ENCODE data around the gene EPHX1.
"Not testable (repeated sequence)": the region's sequence is repeated elsewhere in the genome, so short reads cannot be mapped to it uniquely, and the experiment has no call there.

EPHX1 gene

DNA sequence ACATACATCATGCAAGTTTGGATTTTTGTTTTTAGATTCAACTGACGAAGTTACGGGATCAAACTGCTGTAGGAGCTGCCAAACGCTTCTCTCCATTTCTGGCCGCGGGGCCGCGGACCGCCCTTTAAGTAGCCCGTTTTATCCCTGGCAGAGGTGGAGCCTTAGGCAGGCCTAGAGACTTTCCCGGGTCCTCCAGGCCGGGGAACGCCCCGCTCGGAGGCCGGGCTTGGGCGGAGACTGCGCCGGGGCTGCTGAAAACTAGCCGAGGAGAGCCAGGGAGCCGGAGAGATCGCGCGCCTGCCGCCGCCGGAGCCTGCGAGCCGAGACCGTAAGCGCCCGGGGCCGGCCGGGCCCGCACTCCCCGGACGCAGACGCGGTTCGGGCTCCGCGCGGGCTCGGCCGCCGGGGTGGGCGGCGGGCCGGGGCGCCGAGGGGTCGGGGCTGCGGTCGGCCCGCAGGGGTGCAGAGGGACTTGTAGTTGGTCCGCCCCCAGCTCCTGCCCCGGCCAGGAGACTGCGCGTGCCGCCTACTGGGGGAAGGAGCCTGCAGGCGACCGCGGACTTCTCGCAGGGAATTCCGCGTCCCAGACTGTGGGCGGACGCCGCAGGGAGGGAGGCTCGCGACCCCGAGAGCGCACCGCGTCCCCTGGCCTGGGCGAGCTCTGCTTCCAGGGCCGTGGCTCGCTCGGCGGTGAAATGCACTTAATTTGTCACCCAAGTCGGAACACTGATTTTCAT is at the start of gene EPHX1:
Gene EPHX1 (plus strand): TSS at position 283 of the 737 bp plus-strand sequence. CDS start 18,606 bp downstream, outside the sequence.
- DNase-seq = peak; percentile 77

DNA sequence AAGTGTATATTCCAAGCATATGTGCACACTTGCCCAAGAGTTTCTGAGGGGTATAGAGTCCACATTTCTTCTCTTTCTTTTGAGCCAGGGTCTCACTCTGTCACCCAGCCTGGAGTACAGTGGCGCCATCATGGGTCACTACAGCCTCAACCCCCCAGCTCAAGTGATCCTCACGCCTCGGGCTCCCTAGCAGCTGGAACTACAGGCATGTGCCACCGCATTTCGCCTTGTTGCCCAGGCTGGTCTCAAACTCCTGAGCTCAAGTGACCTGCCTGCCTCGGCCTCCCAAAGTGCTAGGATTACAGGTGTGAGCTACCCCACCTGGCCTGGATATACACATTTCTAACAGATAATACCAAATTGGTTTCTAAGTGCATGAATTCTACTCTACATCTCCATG is 49.4 kb upstream of the EPHX1 start:
- DNase-seq = no peak

DNA sequence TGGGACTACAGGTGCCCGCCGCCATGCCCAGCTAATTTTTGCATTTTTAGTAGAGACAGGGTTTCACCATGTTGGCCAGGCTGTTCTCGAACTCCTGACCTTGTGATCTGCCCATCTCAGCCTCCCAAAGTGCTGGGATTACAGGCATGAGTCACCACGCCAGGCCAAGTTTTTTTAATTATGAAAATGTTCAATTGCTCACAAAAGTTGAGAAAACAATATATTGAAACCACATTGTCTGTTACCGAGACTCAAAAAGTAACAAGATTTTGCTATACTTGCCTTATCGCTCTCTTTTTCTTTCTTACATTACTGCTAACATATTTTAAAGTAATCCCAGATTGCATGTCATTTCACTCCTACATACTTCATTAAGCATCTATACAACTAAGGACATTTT is 48.5 kb upstream of the EPHX1 start:
- DNase-seq = not testable (repeated sequence)

DNA sequence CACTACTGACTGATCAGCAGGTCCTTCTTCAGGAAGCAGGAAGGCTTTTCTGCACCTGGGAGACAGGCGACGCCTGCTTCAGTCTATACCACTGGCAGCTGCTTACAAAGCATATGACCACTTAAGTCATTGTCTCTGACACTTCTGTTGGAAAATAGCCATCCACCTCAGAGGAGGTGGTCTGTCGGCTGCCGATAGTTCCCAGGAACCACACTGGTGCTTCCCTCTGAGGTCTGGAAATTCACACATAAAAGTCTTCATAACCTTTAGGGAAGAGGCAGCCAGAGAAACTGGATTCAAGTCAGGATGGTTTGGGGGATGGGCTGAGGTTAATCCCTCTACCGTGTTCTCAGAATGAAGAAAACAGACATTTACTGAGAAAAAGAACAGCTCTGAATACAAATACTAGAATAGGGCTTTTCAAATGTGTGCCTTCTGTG is 47.9 kb upstream of the EPHX1 start:
- DNase-seq = no peak

- no peak for DNase-seq
These were observed 47.5 kb upstream of the EPHX1 start for GRCh38 chr1:225762444-225762843.

GRCh38 chr1:225763716-225764548 is 46.0 kb upstream of the EPHX1 start:
- no peak for DNase-seq

GRCh38 chr1:225765982-225766674 is 43.8 kb upstream of the EPHX1 start:
- DNase-seq = no peak

DNA sequence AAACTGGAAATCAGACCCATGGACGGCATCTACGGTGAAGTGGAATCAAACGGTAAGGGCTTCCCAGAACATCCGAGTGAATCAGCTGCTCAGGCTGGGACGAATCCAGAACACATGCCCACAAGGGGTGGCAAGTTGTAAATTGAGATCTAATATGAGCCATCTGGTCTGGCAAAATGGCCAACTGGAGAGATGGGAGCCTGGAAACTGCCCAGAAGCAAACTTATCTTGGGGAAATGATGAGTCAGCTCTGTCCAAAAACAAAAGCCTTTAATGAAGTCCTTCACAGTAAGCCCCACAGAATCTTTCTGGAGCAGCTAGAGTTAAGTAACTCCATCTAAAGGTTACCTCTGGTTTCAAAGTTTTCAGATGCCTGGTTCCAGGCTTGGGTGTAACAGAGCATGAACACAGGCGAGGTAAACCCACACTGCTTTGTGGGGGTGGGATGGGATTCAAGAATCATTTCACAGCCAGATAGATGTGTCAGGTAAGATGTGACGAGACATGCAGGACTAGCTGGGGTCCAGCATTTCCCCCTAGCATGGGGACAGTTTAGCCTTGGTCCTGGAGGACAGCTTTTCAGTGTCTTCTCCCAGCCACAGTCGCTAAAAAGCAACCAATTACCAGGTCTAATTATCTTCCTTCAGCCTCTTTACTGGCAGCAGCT is 42.8 kb upstream of the EPHX1 start:
- no peak for DNase-seq

GRCh38 chr1:225767634-225768540 is 42.0 kb upstream of the EPHX1 start:
- DNase-seq = no peak

- no peak for DNase-seq
These were observed 41.1 kb upstream of the EPHX1 start for GRCh38 chr1:225768662-225769426.

DNA sequence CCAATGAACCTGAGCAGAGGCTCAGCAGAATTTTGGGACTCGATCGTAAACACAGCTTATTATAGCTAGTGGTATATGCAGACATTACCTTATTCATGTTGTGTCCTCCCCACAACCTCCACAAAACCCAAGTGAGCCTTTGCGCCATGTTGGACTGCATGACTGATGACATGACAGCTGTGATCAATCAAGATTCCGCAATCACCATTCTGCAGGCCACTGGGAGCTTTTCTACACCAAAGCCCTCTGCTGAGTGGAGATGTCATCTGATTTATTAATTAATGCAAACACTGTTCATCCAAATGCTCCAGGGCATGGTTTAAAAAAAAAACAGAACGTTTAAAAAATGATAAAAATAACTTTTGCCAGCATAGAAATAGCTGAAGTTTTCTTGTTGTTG is 40.2 kb upstream of the EPHX1 start:
- DNase-seq = no peak

DNA sequence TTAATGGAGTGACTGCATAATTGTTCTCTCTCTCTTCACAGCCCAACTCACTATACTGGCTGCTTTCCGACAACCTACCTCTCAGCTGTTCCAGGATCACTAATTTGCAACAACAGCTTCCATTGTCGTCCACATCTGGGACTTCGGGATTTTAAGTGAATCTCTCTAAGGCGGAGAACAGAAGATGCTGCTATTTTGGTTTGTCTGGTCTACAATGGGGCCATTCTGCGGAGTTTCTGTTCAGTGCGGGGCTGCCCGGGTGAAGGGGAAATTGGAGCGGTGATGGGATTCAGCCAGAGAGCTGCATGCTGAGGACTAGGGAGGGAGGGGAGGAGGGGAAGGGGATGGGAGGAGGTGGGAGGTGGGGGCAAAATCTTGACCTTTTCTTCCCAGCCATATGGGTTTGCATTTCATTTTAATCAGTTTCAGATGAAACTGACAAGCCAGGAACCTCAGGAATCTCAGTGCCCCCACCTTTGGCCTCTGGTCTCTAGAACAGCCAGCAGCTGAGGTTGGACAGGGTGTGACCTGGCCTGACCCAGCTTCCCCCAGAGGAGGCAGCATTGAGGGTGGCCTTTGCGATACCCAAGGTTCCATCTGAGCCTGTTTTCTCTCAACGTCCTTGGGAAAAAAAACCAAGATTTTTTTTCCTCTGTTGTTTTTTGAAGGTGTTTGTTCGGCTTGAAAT is 39.2 kb upstream of the EPHX1 start:
- no peak for DNase-seq

- DNase-seq = no peak
These were observed 38.1 kb upstream of the EPHX1 start for GRCh38 chr1:225771661-225772322.

DNA sequence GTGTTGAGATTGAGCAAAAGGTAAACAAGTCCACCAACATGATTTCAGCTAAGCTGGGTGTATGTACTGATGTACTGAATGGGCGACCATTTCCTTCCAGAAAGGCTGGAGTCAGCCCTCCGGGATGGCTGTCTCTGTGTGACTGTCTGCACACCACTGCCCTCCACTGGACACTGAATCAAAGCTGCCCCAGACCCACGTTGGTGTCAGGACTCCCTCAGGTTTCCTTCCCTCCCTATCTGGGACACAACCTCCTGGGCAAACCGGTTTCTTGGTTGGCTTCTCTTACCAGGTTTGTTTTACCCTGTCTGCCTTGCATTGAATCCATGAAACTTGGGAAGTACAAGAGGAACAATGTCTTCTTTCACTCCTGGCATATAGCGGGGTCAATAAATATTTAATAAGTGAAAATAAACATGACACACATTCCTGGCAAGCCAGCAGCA is 37.6 kb upstream of the EPHX1 start:
- DNase-seq = peak; percentile 25

- no peak for DNase-seq
These were observed 37.1 kb upstream of the EPHX1 start for GRCh38 chr1:225772848-225773247.

DNA sequence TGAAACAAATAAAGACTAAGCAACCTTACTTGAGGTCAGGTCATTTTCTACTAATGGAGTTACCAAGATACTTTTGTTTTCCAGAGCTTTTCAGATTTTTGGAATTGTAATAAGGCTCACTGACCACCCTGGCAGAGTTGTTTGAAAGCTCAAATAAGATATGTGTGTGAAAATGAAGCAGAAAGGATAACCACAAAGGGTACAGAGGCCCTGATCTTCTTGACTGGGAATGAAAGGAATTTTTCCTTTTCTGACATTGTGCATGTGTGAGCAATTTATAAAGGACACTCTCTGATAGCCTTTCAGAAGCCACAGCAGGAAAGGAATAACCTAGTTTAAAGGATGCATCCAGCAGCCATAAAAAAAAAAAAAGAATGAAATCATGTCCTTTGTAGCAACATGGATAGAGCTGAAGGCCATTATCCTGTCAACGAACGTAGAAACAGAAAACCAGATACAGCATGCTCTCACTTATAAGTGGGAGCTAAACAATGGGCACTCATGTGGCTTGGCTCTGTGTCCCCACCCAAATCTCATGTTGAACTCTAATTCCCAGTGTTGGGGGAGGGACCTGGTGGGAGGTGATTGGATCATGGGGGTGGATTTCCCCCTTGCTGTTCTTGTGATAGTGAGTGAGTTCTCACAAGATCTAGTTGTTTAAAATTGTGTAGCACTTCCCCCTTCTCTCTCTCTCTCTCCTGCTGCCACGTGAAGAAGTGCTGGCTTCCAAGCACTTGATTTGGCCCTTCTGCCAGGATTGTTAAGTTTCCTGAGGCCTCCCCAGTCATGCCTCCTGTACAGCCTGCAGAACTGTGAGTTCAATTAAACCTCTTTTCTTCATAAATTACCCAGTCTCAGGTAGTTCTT is 35.4 kb upstream of the EPHX1 start:
- no peak for DNase-seq

GRCh38 chr1:225776294-225776693 is 33.6 kb upstream of the EPHX1 start:
- DNase-seq = no peak

- no peak for DNase-seq
These were observed 32.8 kb upstream of the EPHX1 start for GRCh38 chr1:225777058-225777582.
